Ishikawa (cell line): ENCODE measurements around the gene PRKCH.

ENCODE experiments used
- CEBPB ChIP-seq: IDR thresholded peaks from 2 replicates; pipeline ENCODE4 v1.6.1; 2012
- CREB1 ChIP-seq: IDR thresholded peaks from 2 replicates; pipeline ENCODE4 v1.6.1; 2012; ENCODE audit warnings: low read depth
- EGR1 ChIP-seq: IDR thresholded peaks from 2 replicates; pipeline ENCODE4 v1.6.1; 2012
- EP300 ChIP-seq: IDR thresholded peaks from 2 replicates; pipeline ENCODE4 v1.6.1; 2012; ENCODE audit warnings: borderline replicate concordance
- FOXM1 ChIP-seq: IDR thresholded peaks from 2 replicates; pipeline ENCODE4 v1.6.1; 2012; ENCODE audit warnings: low read depth, borderline replicate concordance
- MAX ChIP-seq: IDR thresholded peaks from 2 replicates; pipeline ENCODE4 v1.6.1; 2012
- NFIC ChIP-seq: IDR thresholded peaks from 2 replicates; pipeline ENCODE4 v1.6.1; 2012
- RAD21 ChIP-seq: IDR thresholded peaks from 2 replicates; pipeline ENCODE4 v1.6.1; 2012; ENCODE audit warnings: low read depth
- REST ChIP-seq: IDR thresholded peaks from 2 replicates; pipeline ENCODE4 v1.6.1; 2012; ENCODE audit warnings: low read depth, mild to moderate bottlenecking
- TAF1 ChIP-seq: IDR thresholded peaks from 2 replicates; pipeline ENCODE4 v1.6.1; 2012; ENCODE audit warnings: low read depth, mild to moderate bottlenecking
- TCF12 ChIP-seq: IDR thresholded peaks from 2 replicates; pipeline ENCODE4 v1.6.1; 2012; ENCODE audit warnings: low read depth
- TEAD4 ChIP-seq: IDR thresholded peaks from 2 replicates; pipeline ENCODE4 v1.6.1; 2012
- USF1 ChIP-seq: IDR thresholded peaks from 2 replicates; pipeline ENCODE4 v1.6.1; 2012
- YY1 ChIP-seq: IDR thresholded peaks from 2 replicates; pipeline ENCODE4 v1.6.1; 2012; ENCODE audit warnings: low read depth
- ZBTB7A ChIP-seq: IDR thresholded peaks from 2 replicates; pipeline ENCODE4 v1.6.1; 2012; ENCODE audit warnings: low read depth

Gene PRKCH

GRCh38 chr14:61357123-61357522, 35.7 kb downstream of the PRKCH start:
- TF ChIP-seq TCF12 (no peak), FOXM1 (no peak), USF1 (no peak), CREB1 (no peak), EGR1 (no peak), TEAD4 (no peak), REST (no peak), EP300 (no peak), CEBPB (no peak), MAX (no peak), ZBTB7A (no peak), NFIC (no peak), YY1 (no peak), RAD21 (no peak), TAF1 (no peak)

- TF ChIP-seq NFIC = no peak
Observed at GRCh38 chr14:61358554-61359226, 37.3 kb downstream of the PRKCH start.

GRCh38 chr14:61360796-61361525, 39.6 kb downstream of the PRKCH start:
- TF ChIP-seq TEAD4 = no peak
- TF ChIP-seq RAD21 = no peak
- TF ChIP-seq CREB1 = no peak
- no peak for TF ChIP-seq CEBPB
- TF ChIP-seq REST = no peak
- TF ChIP-seq MAX = no peak
- no peak for TF ChIP-seq EGR1
- TF ChIP-seq TAF1 = no peak
- TF ChIP-seq USF1 = no peak
- TF ChIP-seq FOXM1 = no peak
- TF ChIP-seq TCF12 = no peak
- TF ChIP-seq EP300 = no peak

GRCh38 chr14:61362072-61362750, 40.8 kb downstream of the PRKCH start:
- TF ChIP-seq RAD21 (no peak), TEAD4 (peak; percentile 74), TAF1 (no peak), CEBPB (peak; percentile 39; the same call in 1 of the 2 replicates), MAX (no peak), USF1 (no peak), EGR1 (no peak)

GRCh38 chr14:61364243-61364642, 42.9 kb downstream of the PRKCH start:
- TF ChIP-seq YY1 = no peak
- TF ChIP-seq EP300 = no peak
- TF ChIP-seq CEBPB = no peak
- TF ChIP-seq TAF1 = no peak
- no peak for TF ChIP-seq TEAD4
- TF ChIP-seq NFIC = no peak
- TF ChIP-seq REST = no peak
- no peak for TF ChIP-seq USF1
- no peak for TF ChIP-seq CREB1
- no peak for TF ChIP-seq ZBTB7A
- no peak for TF ChIP-seq RAD21
- no peak for TF ChIP-seq FOXM1
- no peak for TF ChIP-seq EGR1
- TF ChIP-seq MAX = no peak
- no peak for TF ChIP-seq TCF12
